CD4-positive, alpha-beta T cell treated with Interleukin-15 for 1 hour (primary cell): ENCODE measurements around the gene ROBO1.

Experiments
- DNase-seq: peaks from one replicate; pipeline ENCODE4 v3.0.0-alpha.2; 2020

Gene ROBO1

GRCh38 chr3:78571486-78571885 lies 1196.3 kb downstream of the ROBO1 start:
- no peak for DNase-seq

- no peak for DNase-seq
Measured at GRCh38 chr3:78570496-78570895, 1197.3 kb downstream of the ROBO1 start.

DNA sequence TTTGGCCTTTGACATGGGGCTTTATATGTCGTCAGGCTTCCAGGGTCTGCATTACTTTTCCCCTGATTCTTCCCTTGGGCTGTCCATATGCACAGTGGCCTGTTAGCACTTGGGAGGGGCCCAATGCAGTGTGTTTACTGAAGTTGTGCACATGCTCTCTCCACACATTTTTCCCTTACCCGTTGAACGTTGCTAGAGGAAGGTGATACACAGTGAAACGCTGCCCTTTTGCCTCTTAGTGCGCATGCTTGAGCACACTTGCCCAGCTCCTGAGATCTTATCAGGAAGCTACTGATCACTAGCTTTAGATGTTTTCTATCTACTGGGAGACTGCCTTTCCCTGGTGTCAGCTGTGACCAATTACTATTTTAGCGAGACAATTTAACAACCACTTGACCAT lies 1198.0 kb downstream of the ROBO1 start:
- no peak for DNase-seq

DNA sequence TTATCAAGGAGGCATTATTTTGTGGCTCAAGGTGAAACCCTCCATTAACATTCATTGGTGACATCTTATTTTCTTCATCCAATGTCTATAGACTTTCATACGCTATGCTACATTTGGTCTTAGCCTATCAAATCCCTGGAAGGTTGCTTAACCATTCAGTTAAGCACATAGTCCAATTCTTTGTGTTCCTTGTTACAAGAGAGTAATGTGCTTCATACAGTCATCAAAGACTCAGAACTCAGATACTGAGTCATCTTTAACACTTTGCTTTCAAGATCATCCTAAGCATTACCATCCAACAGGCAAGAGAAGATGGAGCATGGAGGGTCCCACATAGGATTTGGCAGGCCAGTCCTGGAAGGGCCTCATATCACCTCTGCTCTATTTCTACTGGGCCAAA lies 1202.1 kb downstream of the ROBO1 start:
- DNase-seq = no peak

GRCh38 chr3:78562328-78562727 lies 1205.5 kb downstream of the ROBO1 start:
- no peak for DNase-seq
